Measurements from ENCODE around the gene NUP153. TPM values are rescaled to one million over a fixed set of nuclear protein-coding genes. Genes with fewer than 3 reads are reported as not detected.
"Not testable (repeated sequence)": the region's sequence is repeated elsewhere in the genome, so short reads cannot be mapped to it uniquely, and the experiment has no call there.

NUP153 gene
- total RNA-seq, 1 donor from 2014 or later, result 48.3 TPM

DNA sequence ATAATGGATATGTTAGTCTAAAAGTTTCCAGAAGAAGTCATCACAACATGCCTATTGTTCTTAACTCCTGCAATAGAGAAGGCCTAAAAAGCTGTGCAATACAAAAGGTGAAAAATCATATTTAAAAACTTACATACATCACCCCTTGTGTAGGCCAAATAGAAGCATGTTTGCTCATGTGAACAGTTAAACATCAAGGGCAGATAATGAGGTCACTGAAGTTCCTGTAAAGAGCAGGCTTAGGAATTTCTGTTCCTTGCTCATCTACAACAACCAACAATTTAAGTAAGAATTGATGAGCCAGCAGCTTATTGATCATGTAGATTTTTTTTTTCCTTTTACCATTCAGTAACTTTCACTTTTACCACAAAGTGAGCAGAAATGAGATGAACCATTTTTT, 7.5 kb upstream of the NUP153 start:
- DNase-seq (ENCODE audit: low spot score), result no peak

DNA sequence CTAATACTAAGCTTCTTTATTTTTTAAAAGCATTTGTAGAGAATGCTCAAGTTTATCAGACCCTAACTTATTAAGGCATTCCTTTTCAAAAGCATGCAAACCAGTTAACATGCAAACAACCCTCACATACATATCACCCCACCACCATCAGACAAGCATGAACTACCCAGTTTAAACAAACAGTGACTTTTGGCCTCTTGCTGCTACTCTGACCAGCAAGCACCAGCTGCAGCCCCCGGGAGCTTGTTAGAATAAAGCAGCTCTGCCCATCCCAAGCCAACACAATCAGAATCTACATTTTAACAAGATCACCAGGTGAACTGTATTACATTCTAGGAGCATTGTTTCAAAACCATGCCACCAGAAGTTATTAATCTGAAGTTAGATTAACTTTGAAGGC, 5.9 kb upstream of the NUP153 start:
- DNase-seq (ENCODE audit: low spot score), result no peak

DNA sequence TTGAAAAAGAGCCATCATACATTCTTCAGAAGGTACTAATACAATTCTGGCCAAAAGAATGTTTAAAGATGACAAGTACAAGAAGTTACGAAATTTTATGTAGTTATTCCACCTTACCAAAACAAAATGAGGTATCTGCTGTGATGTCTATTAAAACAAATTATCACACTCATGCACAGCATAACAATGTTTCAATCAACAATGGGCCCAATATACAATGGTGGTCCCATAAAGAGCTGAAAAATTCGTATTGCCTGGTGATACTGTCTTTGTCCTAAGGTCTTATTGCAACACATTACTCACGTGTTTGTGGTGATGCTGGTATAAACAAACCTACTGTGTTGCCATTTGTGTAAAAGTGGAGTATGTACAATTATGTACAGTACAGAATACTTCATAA, 3.6 kb upstream of the NUP153 start:
- no peak for DNase-seq (ENCODE audit: low spot score)

DNA sequence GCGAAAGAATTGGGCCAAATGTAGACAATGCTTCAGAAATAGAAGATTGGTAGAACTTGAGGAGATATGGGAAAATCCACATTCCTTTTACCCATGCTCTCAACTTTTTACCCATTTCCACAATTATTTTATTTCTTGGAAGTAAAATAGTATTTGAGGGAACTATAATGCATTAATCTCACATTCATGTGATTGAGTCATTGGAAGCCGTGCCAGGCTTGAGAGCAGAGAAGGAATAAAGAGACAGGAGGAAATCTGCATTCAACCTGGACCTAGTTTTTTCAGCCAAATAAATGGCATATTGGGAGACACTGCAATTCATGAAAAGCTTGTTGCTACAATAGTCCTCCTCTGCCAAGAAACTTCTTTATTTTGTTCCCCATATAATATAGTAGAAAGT, 2.8 kb upstream of the NUP153 start:
- DNase-seq (ENCODE audit: low spot score), result no peak

DNA sequence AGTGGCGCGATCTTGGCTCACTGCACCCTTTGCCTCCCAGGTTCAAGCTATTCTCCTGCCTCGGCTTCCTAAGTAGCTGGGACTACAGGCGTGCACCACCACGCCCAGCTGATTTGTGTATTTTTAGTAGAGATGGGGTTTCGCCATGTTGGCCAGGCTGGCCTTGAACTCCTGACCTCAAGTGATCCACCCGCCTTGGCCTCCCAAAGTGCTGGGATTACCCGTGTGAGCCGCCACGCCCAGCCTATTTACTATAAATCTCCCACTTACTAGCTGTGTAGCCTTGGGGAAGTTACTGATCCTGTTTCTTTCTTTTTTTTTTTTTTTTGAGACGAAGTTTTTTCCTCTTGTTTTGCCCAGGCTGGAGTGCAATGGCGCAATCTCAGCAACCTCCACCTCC, 1.3 kb upstream of the NUP153 start:
- DNase-seq (ENCODE audit: low spot score), result not testable (repeated sequence)

DNA sequence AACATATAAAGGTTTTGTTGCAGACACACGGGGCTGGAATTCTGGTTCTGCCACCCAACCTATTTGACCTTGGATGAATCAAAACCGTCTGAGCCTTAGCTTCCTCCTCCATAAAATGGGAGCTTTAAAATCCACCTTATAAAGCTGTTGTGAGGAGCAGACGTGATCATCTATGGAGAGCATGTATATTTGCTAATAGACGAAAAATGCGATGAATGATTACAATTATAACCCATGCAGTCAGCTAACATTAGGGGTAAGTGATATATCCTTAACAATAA, 586 bp upstream of the NUP153 start:
- no peak for DNase-seq (ENCODE audit: low spot score)

DNA sequence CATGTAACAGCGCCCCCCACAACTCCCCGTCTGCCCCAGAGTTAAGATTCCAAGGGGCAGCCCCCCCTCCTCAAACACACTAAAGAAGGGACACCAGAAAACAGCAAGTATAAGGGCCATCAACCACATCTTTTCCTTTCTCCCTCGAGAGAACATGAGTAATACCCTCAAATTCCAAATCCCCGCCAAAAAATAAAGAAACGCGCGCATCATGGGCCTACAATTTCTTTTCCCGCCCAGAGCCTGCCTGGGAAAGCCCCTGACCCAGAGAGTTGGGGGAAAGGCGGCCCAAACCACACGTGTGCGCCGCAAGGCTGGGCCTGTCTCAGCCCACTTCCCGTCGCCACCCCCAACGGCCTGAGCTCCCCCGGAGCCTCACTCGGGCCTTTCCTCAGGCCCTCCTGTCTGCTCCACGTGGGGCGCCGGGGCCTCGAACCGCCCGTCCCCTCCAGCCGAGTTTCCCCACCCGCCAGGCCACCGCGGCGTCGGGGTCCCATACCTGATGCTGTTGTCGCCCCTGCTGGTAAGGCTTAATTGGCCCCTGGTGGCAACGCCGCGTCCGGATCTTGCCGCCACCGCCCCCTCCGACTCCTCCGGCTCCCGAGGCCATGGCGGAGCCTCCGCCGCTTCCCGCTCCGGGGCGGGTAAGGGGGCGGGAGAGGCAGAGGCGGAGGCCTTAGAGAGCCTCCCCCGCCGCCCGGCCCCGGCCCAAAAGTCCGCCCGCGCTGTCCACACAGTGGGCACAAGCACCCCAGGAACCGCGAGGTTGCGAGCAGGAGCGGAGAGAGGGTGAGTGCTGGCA, 746 bp downstream of the NUP153 start:
- peak; percentile 70 for DNase-seq (ENCODE audit: low spot score)

DNA sequence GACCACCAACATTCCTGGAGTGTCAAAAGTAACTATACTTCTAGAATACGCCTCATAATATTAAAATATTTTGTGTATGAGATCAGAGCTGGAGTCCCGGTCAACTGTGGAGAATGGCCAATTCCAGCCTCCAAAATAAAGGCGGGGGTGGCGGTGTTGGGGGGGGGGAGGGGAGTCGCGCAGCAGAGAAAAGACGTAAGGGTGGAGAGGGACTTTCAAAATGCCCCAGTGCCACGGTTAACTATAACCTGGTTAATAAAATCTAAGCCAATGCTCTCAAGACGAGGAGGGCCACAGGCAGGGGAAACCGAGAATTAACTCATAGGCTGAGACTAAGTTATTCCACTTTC, 1.3 kb downstream of the NUP153 start:
- peak; percentile 51 for DNase-seq (ENCODE audit: low spot score)

DNA sequence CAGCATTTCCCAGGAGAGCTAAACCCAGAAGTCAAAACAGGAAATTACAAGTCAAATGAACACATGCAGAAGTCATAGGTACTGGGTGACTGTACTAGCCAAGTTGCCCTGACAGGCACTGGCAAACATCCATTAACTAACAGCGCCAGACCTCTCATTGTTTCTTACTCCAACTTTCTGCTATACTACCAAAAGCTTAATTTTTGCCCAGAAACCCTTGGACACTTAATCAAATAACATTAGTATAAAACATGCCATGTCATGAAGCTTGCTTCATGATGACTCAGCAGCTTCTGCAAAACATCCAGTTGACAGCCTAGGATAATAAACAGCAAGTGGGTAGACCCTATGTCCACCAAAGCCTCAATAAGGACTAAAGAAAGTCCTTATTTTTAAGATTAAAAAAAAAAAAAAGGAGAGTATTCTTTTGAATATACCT, 3.5 kb downstream of the NUP153 start:
- DNase-seq (ENCODE audit: low spot score), result no peak

DNA sequence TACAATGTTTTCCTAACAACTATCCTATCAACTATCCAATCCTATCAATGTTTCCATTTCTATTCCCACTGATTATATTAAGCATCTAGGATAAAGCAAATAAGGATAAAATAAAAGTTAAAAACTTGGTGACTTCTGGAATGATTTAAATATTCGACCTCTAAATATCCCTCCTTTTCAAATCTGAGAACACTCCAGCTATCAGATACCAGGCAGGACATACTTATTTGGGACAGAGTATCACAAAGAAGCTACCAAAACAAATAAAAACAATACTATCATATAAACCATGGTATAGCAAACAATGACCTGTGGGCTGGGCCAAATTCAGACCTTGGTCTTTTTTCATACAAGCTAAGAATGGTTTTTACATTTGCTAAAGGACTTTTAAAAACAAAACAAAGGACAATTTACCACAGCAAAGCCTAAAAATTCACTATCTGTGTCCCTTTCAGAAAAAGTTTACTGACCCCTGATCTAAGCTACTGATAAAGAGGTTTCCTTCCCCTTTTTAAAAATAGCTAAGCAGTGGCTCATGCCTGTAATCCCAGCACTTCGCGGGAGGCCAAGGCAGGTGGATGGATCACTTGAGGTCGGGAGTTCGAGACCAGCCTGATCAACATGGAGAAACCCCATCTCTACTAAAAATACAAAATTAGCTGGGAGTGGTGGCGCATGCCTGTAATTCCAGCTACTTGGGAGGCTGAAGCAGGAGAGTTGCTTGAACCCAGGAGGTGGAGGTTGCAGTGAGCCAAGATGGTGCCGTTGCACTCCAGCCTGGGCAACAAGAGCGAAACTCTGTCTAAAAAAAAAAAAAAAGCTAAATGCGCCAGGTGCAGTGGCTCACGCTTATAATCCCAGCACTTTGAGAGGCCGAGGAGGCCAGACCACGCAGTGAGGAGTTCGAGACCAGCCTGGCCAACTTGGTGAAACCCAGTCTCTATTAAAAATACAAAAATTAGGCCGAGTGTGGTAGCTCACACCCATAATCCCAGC, 6.0 kb downstream of the NUP153 start:
- no peak for DNase-seq (ENCODE audit: low spot score)

DNA sequence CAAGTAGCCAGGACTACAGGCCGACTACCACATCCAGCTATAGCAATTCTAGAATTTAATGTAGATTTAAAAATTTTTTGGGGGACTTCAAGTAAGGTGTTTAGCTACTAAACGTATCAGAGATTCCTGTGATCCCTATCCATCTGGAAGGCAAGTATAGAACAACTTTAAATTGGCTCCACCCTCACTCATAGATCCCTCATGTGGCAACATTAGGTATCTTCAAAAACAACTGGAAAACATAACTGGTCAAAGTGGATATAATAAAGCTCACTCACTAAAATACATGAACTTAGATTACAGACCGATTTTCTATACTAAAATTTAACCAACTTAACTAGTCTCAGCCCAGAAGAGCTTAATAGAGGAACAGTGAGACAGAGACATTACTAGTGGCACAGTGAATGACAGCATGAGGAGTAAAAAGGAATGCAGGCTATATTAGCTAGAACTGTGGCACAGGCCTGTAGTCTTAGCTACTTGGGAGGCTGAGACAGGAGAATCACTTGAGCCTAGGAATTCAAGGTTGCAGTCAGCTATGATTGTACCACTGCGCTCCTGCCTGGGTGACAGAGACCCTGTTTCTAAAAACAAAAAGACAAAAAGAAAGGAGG, 14.7 kb downstream of the NUP153 start:
- no peak for DNase-seq (ENCODE audit: low spot score)

DNA sequence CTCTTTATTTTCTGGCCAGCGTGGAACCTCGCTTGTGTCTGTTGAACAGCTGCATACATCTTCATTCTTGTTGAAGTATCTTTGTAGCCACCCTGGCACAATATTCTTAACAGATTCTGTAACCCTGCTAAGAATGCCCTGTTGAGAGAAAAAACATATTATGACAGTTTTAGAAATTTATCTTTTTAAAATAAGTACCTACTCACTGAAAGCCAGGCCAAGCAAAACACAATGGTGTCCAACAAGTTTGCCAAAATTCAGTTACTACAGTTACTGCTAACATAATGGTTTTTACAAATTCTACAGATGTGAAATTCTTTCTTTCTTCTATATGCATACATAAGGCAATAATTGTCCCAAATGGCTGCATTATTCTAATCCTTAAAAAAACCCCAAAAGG, 18.2 kb downstream of the NUP153 start:
- no peak for DNase-seq (ENCODE audit: low spot score)

DNA sequence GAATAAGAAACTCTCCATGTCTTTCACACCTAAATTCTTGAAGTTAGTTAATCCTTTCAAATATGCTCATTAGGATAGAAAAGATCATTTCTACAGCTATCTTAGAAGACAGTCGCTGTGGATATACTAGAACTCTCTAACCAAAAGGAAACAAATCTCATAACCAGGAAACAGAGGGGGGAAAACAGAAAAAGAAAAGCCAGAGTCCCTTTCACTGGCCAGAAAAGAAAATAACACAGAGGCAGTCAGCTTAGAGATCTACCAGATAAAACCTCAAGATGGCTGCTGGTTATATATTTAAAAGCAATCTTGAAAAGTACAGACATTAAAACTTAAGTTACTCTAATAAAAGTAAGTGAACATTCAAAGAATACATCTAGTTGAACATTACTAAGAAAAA, 19.6 kb downstream of the NUP153 start:
- DNase-seq (ENCODE audit: low spot score), result no peak

DNA sequence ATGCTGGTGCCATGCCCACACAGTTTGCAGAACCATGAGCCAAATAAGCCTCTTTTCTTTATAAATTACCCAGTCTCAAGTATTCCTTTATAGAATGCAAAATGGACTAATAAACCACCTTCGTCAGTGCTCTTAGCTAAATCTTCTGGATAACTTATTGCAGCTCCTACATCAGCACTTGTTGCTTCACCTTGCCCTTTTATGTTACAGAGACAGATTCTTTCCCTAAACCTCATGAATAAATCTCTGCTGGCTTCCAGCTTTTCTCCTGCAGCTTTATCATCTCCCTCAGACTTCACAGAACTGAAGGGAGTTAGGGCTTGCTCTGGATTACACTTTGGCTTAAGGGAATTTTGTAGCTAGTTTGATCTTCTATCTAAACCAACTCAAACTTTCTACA, 22.6 kb downstream of the NUP153 start:
- no peak for DNase-seq (ENCODE audit: low spot score)

DNA sequence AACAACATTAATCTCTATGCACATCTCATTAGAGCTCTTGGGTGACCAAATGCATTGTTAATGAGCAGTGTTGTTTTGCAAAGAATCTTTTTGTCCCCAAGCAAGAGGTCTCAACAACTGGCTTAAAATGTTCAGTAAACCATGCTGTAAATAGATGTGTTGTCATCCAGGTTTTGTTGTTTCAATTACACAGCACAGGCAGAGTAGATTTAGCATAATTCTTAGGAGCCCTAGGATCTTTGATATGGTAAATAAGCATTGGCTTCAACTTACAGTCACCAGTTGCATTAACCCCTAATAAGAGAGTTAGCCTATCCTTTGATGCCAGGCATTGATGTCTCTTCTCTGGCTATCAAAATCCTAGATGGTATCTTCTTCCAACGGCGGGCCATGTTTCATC, 23.3 kb downstream of the NUP153 start:
- DNase-seq (ENCODE audit: low spot score), result no peak

DNA sequence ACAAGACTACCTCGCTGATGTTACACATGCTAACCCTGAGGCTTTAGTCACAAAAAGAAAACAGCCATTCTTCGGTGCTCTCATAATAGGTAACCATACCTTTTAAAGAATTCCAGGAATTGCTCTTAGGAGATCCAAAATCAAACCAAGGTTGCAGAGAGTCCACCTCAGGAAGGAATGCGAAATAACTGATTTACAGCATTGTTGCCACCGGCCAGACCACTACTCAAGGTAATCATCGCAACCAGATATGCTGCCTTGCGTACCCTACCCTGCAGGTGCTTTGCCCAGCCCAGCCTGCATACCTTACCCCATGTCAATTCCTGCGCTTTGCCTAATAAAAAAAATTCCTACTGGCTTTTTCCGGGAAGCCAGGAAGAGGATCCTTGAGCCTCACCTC, 27.0 kb downstream of the NUP153 start:
- DNase-seq (ENCODE audit: low spot score), result no peak

DNA sequence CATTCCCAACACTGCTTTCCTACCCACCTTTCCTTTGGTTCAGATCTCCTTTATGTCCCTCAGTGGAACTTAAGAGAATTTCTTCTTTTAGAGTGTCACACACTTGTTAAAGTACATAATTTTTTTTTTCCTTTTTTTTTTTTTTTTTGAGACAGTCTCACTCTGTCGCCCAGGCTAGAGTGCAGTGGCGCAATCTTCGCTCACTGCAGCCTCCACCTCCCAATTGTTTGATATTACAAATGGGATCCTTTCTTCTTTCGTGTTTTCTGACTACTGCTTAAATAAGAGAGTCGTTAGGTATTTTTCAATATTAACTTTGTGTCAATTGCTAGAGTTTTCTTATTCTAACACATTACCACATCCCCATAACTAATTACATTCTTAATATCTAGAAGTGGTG, 29.1 kb downstream of the NUP153 start:
- no peak for DNase-seq (ENCODE audit: low spot score)

DNA sequence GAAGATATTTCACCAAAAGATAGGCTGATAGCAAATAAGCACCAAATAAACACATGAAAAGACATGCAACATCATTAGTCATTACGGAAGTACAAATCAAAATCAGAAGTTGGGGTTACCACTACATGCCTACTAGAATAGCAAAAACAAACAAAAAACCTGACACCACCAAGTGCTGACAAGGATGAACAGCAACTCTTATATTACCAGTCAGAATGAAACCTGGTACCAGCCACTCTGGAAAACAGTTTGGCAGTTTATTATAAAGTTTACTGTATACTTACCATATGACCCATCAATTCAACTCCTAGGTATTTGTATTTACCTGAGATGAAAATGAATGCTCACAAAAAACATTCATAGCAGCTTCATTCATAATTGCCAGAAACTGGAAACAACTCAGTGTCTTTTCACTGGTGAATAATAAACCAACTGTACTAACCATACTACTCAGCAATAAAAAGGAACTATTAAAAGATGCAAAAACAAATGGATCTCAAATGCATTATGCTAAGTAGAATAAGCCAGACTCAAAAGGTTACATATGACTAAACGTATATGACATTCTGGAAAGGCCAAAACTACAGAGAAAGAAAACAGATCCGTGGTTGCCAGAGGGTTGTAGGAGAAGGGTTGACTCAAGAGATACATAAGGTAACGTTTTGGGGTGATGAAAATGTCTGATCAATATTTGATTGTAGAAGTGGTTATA, 33.0 kb downstream of the NUP153 start:
- DNase-seq (ENCODE audit: low spot score), result no peak

DNA sequence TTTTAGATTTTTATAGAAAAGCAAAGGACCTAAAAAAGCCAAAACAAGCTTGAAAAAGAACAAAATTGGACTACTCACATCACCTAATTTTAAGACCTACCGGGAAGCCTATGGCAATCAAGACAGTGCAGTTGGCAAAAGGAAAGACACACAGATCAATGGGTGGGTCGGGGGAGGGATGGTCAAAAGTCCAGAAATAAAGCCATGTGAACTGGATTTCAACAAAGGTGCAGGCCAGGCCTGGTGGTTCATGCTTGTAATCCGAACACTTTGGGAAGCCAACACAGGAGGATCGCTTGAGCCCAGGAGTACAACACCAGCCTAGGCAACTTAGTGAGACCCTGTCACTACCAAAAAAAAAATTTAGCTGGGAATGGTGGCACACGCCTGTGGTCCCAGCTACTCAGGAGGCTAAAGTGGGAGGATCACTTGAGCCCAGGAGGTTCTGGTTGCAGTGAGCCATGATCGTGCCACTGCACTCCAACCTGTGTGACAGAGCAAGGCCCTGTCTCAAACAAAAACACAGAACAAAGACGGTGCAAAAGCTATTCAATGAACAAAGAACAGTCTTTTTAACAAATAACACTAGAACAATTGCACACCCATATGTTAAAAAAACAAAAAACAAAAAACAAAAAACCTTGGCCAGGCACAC, 34.5 kb downstream of the NUP153 start:
- no peak for DNase-seq (ENCODE audit: low spot score)

DNA sequence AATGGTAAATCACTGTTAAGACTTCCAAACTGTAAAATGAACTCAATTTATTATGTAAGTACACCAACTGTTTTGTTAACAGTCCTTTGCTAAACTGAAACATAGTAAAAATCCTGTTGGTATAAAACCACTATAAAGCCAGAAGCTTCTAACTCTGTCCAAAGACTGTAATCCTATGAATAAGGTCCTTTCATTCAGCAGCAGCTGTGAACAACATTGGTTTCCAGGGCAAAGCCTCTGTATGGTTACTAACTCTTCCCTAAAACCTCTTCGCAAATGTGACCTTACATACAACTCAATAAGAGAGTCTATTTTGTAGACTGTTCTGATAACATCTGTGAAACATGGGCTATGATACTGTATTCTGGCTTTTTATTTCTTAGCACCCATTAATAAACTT, 40.1 kb downstream of the NUP153 start:
- DNase-seq (ENCODE audit: low spot score), result no peak

DNA sequence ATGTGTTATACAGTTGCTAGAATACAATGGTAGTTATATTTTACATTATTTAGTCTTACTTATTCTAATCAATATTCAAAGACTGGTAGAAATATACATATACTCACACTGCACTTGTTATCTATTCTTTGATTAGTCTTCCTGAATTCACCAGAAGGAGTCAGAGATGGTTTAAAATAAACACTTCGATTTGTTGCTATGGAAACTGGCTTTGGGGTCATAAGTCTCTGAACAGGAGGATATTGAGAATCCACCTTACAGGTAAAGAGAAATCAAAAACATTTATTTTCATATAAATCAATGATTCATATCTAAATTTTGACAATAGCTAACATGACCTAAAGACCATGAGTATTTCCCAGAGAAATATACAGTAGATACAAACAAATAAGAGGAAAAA, 41.6 kb downstream of the NUP153 start:
- no peak for DNase-seq (ENCODE audit: low spot score)

DNA sequence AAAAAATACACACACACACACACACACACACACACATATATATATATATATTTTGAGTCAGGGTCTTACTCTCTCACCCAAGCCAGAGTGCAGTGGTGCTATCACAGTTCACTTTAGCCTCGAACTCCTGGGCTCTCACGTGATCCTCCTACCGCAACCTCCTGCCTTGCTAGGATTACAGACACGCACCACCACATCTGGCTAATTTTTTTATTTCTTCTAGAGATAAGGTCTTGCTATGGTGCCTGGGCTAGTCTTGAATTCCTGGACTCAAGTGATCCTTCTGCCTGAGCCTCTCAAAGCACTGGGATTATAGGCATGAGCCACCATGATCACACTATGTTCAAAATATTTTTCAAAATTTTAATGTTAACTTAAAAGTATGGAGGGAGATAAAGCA, 43.5 kb downstream of the NUP153 start:
- DNase-seq (ENCODE audit: low spot score), result no peak
